Measurements from ENCODE around the gene TNS1. TPM values are rescaled to one million over a fixed set of nuclear protein-coding genes. Genes with fewer than 3 reads are reported as not detected.
A peak's percentile ranks its signal among the peaks of the same experiment; 100 is the strongest.

Gene TNS1
- total RNA-seq, 1 donor from 2014 or later, result 1.6 TPM

DNA sequence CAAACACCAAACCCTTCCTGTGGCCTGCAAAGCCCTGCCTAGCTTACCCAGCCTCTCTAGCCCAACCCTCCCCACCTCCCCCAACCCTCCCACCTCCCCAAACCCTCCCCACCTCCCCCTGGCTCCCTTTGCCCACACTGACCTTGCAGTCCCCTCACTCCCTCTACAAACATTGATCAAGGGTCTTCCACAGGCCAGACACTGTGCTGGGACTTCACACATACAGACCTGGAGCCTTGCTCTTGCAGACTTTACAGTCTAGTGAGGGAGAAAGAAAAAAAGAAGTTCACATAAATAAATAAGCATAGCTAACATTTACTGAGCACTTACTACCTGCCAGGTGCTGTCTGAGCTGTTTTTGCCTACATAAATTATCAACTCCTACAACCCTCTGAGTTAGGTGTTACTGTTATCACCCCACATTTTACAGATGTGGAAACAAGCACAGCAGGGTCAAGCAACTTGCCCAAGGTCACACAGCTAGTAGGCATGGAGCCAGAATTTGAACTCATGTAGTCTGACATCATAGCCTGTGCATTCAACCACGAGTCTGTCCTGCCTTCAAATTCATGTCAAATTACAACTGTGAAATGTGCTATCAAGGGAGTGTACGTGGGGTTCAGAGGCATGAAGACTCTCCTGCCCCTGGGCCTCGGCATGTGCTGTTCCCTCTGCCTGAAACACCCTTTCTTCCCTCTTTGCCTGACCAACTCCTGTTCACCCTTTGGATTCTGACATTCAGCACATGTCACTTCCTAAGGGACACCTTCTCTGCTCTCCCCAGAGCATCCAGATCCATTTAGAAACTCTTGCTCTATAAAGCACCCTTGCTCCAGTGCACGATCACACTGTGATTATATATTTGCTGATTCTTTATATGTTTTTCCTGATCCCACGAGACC lies 209.9 kb downstream of the TNS1 start:
- no peak for DNase-seq (ENCODE audit: low read depth)
- TF ChIP-seq, protein P1, sequence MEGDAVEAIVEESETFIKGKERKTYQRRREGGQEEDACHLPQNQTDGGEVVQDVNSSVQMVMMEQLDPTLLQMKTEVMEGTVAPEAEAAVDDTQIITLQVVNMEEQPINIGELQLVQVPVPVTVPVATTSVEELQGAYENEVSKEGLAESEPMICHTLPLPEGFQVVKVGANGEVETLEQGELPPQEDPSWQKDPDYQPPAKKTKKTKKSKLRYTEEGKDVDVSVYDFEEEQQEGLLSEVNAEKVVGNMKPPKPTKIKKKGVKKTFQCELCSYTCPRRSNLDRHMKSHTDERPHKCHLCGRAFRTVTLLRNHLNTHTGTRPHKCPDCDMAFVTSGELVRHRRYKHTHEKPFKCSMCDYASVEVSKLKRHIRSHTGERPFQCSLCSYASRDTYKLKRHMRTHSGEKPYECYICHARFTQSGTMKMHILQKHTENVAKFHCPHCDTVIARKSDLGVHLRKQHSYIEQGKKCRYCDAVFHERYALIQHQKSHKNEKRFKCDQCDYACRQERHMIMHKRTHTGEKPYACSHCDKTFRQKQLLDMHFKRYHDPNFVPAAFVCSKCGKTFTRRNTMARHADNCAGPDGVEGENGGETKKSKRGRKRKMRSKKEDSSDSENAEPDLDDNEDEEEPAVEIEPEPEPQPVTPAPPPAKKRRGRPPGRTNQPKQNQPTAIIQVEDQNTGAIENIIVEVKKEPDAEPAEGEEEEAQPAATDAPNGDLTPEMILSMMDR (IDR thresholded peaks at IDR 0.05; ENCODE audit: insufficient read depth, low read length, severe bottlenecking), result no peak
- no peaks in the 10 kb centered on the region for H3K36me3 ChIP-seq (ENCODE audit: control insufficient read depth, insufficient read depth, low read length)
- H3K27me3 ChIP-seq (ENCODE audit: control insufficient read depth, insufficient read depth, low read length), result no peaks in the 10 kb centered on the region
- H3K4me3 ChIP-seq (ENCODE audit: low read depth, low read length), result no peak overlapping the region
- peak; percentile 77 for FAIRE-seq

DNA sequence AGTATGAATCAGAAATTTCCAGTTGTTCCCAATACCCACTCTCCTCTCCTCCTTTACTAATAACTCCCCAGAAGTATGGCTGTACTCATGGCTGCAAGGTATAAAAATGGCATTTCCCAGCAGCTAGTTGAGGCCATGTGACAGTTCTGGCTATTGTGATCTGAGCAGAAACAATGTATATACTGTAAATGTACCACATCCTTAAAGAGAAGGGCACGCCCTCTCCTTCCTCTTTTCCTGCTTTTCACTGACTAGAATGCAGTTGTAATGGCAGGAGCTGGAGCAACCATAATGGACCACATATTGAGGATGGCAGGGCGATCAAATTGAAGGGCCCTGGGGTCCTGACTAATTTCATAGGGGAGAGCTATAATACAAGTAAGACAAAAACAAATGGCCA lies 211.2 kb downstream of the TNS1 start:
- Histone ChIP-seq H3K36me3 (ENCODE audit: control insufficient read depth, insufficient read depth, low read length) (no peaks in the 10 kb centered on the region), H3K4me3 (ENCODE audit: low read depth, low read length) (no peak overlapping the region), H3K27me3 (ENCODE audit: control insufficient read depth, insufficient read depth, low read length) (no peaks in the 10 kb centered on the region)
- FAIRE-seq (no peak), DNase-seq (ENCODE audit: low read depth) (no peak)
- TF ChIP-seq, protein P1 (IDR thresholded peaks at IDR 0.05; ENCODE audit: insufficient read depth, low read length, severe bottlenecking), result no peak

DNA sequence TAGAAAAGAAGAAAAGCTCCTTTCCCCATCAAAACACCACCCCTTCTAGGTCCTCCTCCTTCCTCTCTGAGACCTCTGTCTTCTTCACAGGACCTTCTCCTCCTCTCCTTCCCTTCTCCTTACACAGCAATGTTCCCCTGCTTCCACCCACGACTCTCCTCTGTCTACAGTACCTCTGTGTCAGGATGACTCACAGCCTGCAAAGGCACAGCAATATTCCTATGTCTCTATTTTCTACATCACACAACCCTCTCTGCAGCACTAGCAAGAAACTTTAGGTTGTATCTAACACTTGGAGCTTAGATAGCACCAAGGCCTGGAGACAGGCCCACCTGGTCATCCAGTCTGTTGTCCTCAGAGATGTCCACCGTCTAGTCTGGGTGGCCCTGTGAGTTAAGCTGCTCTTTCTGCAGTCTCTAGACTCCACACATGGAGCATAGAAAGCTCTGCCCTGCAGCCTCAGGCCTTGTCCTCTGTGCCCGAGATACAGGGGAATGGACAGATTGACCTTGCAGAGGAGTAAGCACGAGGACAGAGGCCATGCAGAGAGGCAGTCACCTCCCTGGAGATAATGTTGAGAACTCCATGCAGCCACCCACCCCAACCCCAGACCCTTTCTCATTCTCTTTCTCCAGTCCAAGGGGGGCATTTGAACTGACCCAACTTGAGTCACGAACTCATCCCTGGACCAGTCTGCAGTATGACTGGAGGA lies 212.0 kb downstream of the TNS1 start:
- no peaks in the 10 kb centered on the region for H3K36me3 ChIP-seq (ENCODE audit: control insufficient read depth, insufficient read depth, low read length)
- FAIRE-seq (peak; percentile 76), DNase-seq (ENCODE audit: low read depth) (peak; percentile 82)
- no peaks in the 10 kb centered on the region for H3K27me3 ChIP-seq (ENCODE audit: control insufficient read depth, insufficient read depth, low read length)
- H3K4me3 ChIP-seq (ENCODE audit: low read depth, low read length), result no peak overlapping the region
- TF ChIP-seq, protein P1 (IDR thresholded peaks at IDR 0.05; ENCODE audit: insufficient read depth, low read length, severe bottlenecking), result no peak

DNA sequence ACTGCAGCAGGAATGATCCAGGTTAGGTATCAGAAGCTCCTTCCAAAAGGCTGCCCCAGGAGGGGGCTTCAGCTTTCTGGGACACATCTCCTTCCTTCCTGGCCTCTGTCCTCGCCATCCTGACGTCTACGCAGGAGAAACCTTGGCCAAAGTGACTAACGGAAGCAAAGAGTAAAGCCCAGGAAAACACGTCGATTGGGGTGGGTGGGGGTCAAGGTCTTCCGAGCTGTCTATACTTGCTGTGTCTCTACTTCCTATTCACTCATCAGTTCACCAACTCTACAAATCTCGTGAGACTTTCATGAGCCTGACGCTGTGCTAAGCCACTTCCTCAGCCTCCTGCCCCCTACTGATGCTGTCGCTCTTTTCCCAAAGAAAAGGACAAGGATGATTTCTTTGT lies 212.6 kb downstream of the TNS1 start:
- no peaks in the 10 kb centered on the region for H3K36me3 ChIP-seq (ENCODE audit: control insufficient read depth, insufficient read depth, low read length)

DNA sequence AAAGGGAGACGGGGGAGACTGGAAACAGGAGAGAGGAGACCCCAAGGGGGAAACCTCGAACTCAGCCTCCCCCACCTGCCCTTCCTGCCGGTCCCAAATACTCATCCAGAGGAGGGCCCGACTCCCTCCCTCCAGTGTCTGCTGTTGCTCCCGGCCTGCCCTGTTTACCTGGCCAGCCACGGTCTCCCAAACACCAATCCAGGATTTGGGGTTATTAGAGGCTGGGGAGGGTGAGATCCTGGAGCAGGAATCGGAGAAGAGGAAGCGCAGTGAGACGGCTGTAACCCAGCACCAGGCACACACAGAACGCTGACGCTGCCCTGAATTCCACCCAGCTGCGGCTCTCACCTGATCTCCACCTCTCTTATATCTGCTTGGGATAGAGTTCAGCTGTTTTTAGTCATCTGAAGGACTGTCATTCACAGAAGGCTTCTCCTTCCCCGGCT lies 213.0 kb downstream of the TNS1 start:
- H3K4me3 ChIP-seq (ENCODE audit: low read depth, low read length), result no peak overlapping the region
- H3K36me3 ChIP-seq (ENCODE audit: control insufficient read depth, insufficient read depth, low read length), result no peaks in the 10 kb centered on the region
- FAIRE-seq, result no peak

More for the DNA sequence above, 212.6 kb downstream of the TNS1 start:
- Histone ChIP-seq H3K27me3 (ENCODE audit: control insufficient read depth, insufficient read depth, low read length) (no peaks in the 10 kb centered on the region), H3K4me3 (ENCODE audit: low read depth, low read length) (no peak overlapping the region)
- DNase-seq (ENCODE audit: low read depth), result no peak
- TF ChIP-seq, protein P1 (IDR thresholded peaks at IDR 0.05; ENCODE audit: insufficient read depth, low read length, severe bottlenecking), result no peak
- FAIRE-seq, result peak; percentile 72

More for the DNA sequence above, 213.0 kb downstream of the TNS1 start:
- H3K27me3 ChIP-seq (ENCODE audit: control insufficient read depth, insufficient read depth, low read length), result no peaks in the 10 kb centered on the region
- TF ChIP-seq, protein P1 (IDR thresholded peaks at IDR 0.05; ENCODE audit: insufficient read depth, low read length, severe bottlenecking), result no peak
- no peak for DNase-seq (ENCODE audit: low read depth)
